Measurements from ENCODE around the gene ODF2L.

DNA sequence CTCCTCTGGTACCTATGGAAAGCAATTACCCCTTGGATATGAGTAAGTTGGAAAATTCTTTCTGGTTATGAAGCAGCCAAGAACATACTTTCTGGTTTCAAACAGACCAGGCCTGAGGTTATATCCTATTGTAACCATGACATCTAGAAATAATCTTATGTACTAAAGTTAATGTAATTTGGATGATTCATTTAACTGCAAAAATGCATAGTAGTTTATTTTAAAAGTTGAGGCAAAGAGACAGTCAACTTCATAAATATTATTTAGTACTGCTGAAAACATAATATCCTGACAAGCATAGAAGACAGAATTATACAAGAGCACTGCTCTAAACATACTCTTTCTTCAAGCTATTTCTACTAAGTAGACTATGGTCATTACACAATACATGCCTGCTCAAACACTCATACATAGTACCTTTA, 25.5 kb downstream of the ODF2L start:
- TF ChIP-seq JUND (IDR thresholded peaks at IDR 0.05) (no peak), YY1 (IDR thresholded peaks at IDR 0.05) (no peak), TAF1 (conservative IDR thresholded peaks at IDR 0.05) (no peak), NR2F2 (IDR thresholded peaks at IDR 0.05) (no peak), GABPA (IDR thresholded peaks at IDR 0.05 in 1 of 2, conservative IDR thresholded peaks at IDR 0.05 in 1 of 2) (no peak), HNF4A (conservative IDR thresholded peaks at IDR 0.05) (no peak), RXRA (IDR thresholded peaks at IDR 0.05) (no peak)
- TF ChIP-seq, protein P1, sequence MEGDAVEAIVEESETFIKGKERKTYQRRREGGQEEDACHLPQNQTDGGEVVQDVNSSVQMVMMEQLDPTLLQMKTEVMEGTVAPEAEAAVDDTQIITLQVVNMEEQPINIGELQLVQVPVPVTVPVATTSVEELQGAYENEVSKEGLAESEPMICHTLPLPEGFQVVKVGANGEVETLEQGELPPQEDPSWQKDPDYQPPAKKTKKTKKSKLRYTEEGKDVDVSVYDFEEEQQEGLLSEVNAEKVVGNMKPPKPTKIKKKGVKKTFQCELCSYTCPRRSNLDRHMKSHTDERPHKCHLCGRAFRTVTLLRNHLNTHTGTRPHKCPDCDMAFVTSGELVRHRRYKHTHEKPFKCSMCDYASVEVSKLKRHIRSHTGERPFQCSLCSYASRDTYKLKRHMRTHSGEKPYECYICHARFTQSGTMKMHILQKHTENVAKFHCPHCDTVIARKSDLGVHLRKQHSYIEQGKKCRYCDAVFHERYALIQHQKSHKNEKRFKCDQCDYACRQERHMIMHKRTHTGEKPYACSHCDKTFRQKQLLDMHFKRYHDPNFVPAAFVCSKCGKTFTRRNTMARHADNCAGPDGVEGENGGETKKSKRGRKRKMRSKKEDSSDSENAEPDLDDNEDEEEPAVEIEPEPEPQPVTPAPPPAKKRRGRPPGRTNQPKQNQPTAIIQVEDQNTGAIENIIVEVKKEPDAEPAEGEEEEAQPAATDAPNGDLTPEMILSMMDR (IDR thresholded peaks at IDR 0.05; ENCODE audit: low read depth, low read length, missing input control): no peak
- TF ChIP-seq, protein P2, sequence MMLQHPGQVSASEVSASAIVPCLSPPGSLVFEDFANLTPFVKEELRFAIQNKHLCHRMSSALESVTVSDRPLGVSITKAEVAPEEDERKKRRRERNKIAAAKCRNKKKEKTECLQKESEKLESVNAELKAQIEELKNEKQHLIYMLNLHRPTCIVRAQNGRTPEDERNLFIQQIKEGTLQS (IDR thresholded peaks at IDR 0.05): no peak
